ENCODE data around the gene IL1RAPL1. TPM values are rescaled to one million over a fixed set of nuclear protein-coding genes. Genes with fewer than 3 reads are reported as not detected.

The IL1RAPL1 gene
- polyA plus RNA-seq, 1 of the 3 experiments (the other 2 are of a cell fraction): 2.8 TPM

GRCh38 chrX:29233592-29234183, 646.4 kb downstream of the IL1RAPL1 start:
- WGBS (ENCODE audit: low lambda C conversion rate): 22% methylated on average over 7 of the region's 7 CpGs

More at GRCh38 chrX:29233592-29234183, 646.4 kb downstream of the IL1RAPL1 start:
- ChIA-PET POLR2A (no interaction called here), CTCF (no interaction called here)
- H3K27ac ChIP-seq (ENCODE audit: low read depth in 2 of 2, low read length in 1 of 2): no peak overlapping the region
- H3F3A ChIP-seq (replicated peaks; ENCODE audit: insufficient read depth): no peaks in the 10 kb centered on the region
- no peaks in the 10 kb centered on the region for H3K27me3 ChIP-seq (ENCODE audit: insufficient read depth)
- H3K9ac ChIP-seq: no peak overlapping the region
- H2AFZ ChIP-seq (ENCODE audit: low read depth): no peak overlapping the region
- no peaks in the 10 kb centered on the region for H3K4me1 ChIP-seq (ENCODE audit: control insufficient read depth in 1 of 2, insufficient read depth in 2 of 2, low read depth in 1 of 2, low read length in 1 of 2)
- H3K79me2 ChIP-seq (ENCODE audit: insufficient read depth): no peaks in the 10 kb centered on the region
- DNase-seq: no peak
- H4K20me1 ChIP-seq (ENCODE audit: insufficient read depth): no peaks in the 10 kb centered on the region
- H3K9me2 ChIP-seq: no peaks in the 10 kb centered on the region
- H3K4me3 ChIP-seq (ENCODE audit: low read depth in 2 of 2, low read length in 1 of 2): no peak overlapping the region
- no peaks in the 10 kb centered on the region for H3K9me3 ChIP-seq
- no peak overlapping the region for H3K4me2 ChIP-seq
- no peak for TF ChIP-seq FOXM1 (IDR thresholded peaks at IDR 0.05; ENCODE audit: low read depth)
- TF ChIP-seq TEAD4 (IDR thresholded peaks at IDR 0.05; ENCODE audit: borderline replicate concordance, insufficient read depth): no peak
- no peak for TF ChIP-seq FOXJ3 (CRISPR knock-in tag; IDR thresholded peaks at IDR 0.05)
- TF ChIP-seq PBX3 (IDR thresholded peaks at IDR 0.05): no peak
- TF ChIP-seq GABPA (IDR thresholded peaks at IDR 0.05; ENCODE audit: low read depth): no peak
- TF ChIP-seq SMC3 (IDR thresholded peaks at IDR 0.05; ENCODE audit: low read depth, low read length): no peak
- no peak for TF ChIP-seq EP300 (IDR thresholded peaks at IDR 0.05; ENCODE audit: borderline replicate concordance in 1 of 2, low read depth in 1 of 2, low read length in 1 of 2)
- no peak for TF ChIP-seq NFIC (IDR thresholded peaks at IDR 0.05; ENCODE audit: borderline replicate concordance)
- no peak for TF ChIP-seq RFX5 (IDR thresholded peaks at IDR 0.05; ENCODE audit: low read length)
- no peak for TF ChIP-seq EZH2phosphoT487 (IDR thresholded peaks at IDR 0.05; ENCODE audit: borderline replicate concordance, low read depth)
- no peak for TF ChIP-seq ELF1 (IDR thresholded peaks at IDR 0.05)
- TF ChIP-seq REST (IDR thresholded peaks at IDR 0.05; ENCODE audit: low read depth, low read length): no peak
- no peak for TF ChIP-seq USF1 (IDR thresholded peaks at IDR 0.05; ENCODE audit: borderline replicate concordance, low read depth)
- TF ChIP-seq RAD21 (IDR thresholded peaks at IDR 0.05; ENCODE audit: low read length): no peak
- TF ChIP-seq USF2 (IDR thresholded peaks at IDR 0.05; ENCODE audit: borderline replicate concordance, low read depth, low read length): no peak
- no peak for TF ChIP-seq TAF1 (IDR thresholded peaks at IDR 0.05; ENCODE audit: borderline replicate concordance, low read depth, low read length)
- no peak for TF ChIP-seq TCF12 (IDR thresholded peaks at IDR 0.05)
- no peak for TF ChIP-seq MAX (IDR thresholded peaks at IDR 0.05; ENCODE audit: low read depth)
- no peaks in the 10 kb centered on the region for H3K36me3 ChIP-seq (replicated peaks in 1 of 2; ENCODE audit: control insufficient read depth in 1 of 2, insufficient read depth in 2 of 2, low read length in 1 of 2)

Data from SK-N-SH (cell line).